HG03196 (cell line): ENCODE data around the gene COPS4.
"Not testable (repeated sequence)": the region's sequence is repeated elsewhere in the genome, so short reads cannot be mapped to it uniquely, and the experiment has no call there.

Source experiments
- ATAC-seq: cut with Tn5 transposase; IDR thresholded peaks from one replicate; pipeline ENCODE4 v1.9.1; 2021; ENCODE audit not compliant: unreplicated experiment

The COPS4 gene

GRCh38 chr4:83034630-83035494 lies at the start of gene COPS4:
COPS4 (plus strand) TSS chr4:83035183; CDS start chr4:83035225, 42 bp downstream.
- ATAC-seq, result peak; percentile 99

DNA sequence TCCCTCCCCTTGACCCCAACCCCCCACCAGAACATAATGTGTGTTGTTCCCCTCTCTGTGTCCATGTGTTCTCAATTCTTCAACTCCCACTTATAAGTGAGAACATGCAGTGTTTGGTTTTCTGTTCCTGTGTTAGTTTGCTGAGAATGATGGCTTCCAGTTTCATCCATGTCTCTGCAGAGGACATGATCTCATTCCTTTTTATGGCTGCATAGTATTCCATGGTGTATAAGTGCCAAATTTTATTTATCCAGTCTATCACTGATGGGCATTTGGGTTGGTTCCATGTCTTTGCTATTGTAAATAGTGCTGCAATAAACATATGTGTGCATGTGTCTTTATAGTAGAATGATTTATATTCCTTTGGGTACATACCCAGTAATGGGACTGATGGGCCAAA lies 47.5 kb upstream of the COPS4 start:
- ATAC-seq, result not testable (repeated sequence)

GRCh38 chr4:82988323-82988832 lies 46.6 kb upstream of the COPS4 start:
- ATAC-seq, result no peak

DNA sequence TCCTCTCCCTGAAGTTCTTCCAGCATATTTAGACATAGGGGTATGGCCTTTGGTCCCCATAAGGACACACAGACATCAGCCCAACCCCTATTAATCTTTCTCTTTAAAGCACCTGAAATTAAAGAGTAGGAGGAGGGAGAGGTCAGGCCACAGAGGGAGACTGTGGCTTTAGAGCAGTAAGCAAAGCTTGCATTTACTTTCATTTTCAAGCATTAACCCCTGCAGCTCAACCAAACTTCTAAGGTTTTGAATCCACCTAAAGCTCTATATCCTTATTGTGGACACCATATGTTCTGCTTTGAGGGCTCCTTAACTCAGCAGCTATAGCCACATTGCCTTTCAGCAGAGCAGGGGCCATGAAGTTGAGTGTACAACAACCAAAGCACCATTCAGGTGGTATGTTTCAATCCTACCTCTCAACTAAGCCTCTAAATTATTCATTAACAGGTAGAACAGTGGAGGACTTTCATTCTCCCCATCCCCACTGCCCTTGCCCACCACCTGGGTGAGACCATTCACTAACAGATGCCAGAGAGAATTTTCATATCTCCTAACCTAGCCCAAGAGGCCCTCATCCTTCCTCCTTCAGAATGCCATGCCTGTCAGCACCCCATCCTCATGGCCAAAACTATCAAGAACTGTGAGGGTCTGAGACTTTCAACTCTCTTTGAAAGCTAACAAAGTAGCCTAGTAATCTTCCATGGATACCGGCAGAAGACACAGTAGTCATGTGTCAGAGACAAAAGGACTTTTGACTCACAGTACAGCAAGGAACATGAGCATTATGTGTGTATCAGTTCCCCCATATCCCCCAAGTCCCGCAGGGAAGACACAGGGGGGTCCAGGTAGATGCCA lies 45.2 kb upstream of the COPS4 start:
- peak; percentile 82 for ATAC-seq

GRCh38 chr4:82994834-82995233 lies 40.1 kb upstream of the COPS4 start:
- no peak for ATAC-seq

GRCh38 chr4:82998898-82999297 lies 36.1 kb upstream of the COPS4 start:
- no peak for ATAC-seq

- no peak for ATAC-seq
Measured at GRCh38 chr4:83002329-83002728, 32.7 kb upstream of the COPS4 start.

- not testable (repeated sequence) for ATAC-seq
Measured at GRCh38 chr4:83003044-83003791, 31.8 kb upstream of the COPS4 start.

DNA sequence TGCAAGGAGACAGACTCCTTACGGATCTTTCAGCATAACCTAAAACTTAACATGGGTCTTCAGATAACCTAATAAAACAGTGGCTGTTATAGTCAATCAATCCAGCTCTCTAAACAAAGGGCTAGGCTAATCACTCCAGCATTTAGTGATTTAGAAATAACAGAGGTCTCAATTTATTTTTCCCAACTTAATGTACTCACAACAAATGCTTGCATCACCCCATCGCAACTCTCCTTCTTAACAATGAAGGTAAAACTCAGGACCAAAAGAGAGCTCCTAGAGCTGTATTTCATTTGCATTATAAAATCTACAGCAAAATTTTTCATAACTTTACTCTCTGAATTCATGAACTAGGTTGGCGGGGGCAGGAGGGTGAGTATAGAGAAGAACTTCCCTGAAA lies 25.5 kb upstream of the COPS4 start:
- ATAC-seq, result no peak

- ATAC-seq, result no peak
Measured at GRCh38 chr4:83010111-83010521, 24.9 kb upstream of the COPS4 start.

GRCh38 chr4:83010522-83011318 lies 24.3 kb upstream of the COPS4 start, which contains the start of gene LIN54:
LIN54 (minus strand) TSS chr4:83010823; CDS start chr4:82984844, 25,979 bp downstream.
- ATAC-seq, result peak; percentile 45

GRCh38 chr4:83011689-83012199 lies 23.2 kb upstream of the COPS4 start:
- ATAC-seq, result no peak

- ATAC-seq, result peak; percentile 19
Measured at GRCh38 chr4:83012200-83012686, 22.7 kb upstream of the COPS4 start.

DNA sequence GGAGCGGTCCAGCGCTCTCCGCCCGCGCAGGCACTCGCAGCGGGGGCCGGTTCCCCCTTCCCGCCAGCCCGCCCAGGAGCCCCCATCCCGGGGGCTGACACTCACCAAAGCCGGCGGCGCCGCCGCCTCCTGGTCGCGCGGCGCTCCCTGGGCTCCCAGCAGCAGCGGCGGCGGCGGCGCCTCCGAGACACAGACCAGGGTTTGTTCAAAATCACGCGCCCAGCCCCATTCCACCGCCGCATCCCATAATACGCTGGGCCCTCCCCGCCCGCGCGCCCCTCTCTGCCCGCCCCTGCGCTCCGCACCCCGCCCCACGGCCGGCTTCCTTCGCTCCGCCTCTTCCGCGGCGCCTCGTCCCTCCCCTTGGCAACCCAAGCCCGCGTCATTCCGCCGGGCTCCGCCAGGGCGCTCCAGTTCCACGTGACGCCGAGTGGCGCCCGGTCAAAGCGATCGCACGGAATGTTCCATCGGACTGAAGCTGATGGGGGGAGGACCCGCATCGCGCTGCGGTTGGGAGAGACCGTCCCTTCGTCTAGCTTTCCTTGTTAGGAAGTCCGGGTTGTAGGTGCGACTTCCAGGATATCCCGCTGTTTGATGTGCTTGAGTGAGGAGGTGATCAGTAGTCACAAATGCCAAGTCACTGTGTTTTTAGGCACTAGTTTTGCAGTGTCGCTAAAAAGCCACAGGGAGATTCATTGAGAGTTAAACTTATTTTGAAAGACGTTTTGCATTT lies 22.1 kb upstream of the COPS4 start:
- ATAC-seq, result peak; percentile 82

GRCh38 chr4:83013420-83013867 lies 21.5 kb upstream of the COPS4 start:
- no peak for ATAC-seq

- no peak for ATAC-seq
Measured at GRCh38 chr4:83013902-83014301, 21.1 kb upstream of the COPS4 start.

- no peak for ATAC-seq
Measured at GRCh38 chr4:83019794-83020494, 15.0 kb upstream of the COPS4 start.

DNA sequence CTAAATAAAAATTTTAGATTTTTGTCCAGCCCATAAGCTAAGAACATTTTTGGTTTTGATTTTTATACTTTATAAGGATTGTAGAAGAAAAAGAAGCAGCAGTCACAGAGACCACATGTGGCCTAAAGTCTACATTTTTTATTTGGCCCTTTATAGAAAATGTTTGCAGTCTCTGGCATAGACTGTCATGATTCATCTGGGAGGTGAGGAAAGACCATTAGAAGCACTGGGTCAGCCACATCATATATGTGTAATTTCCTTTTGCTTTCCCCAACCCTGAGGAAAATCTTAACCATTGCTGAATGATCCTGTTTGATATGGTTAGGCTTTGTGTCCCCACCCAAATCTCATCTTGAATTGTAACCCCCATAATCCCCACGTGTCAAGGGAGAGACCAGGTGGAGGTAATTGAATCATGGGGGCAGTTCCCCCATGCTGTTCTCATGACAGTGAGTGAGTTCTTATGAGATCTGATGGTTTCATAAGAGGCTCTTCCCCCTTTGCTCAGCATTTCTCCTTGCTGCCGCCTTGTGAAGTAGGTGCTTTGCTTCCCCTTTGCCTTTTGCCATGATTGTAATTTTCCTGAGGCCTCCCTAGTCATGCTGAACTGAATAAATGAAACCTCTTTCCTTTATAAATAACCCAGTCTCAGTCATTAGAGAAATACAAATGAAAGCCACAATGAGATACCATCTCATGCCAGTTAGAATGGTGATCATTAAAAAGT lies 12.1 kb upstream of the COPS4 start:
- no peak for ATAC-seq
